IMR-90 (cell line): Measurements from ENCODE around the gene HOXA7. TPM values are rescaled to one million over a fixed set of nuclear protein-coding genes. Genes with fewer than 3 reads are reported as not detected.

Experiments used
- ATAC-seq: fragments of 200-7000 bp; cut with Tn5 transposase; 2 replicates; pipeline ENCODE4 v1.9.1; 2020; ENCODE audit warnings: low read depth, mild to moderate bottlenecking, moderate library complexity
- BruUV-seq: library from RNA; stranded (reverse); fragments of 400-500 nt; replicated peaks from 2 replicates; lab custom pipeline; 2021; lab: Mats Ljungman, UMichigan
- CTCF ChIA-PET: fragments of 300-600 bp; formaldehyde crosslinking; extraction: SDS; loops from one replicate; lab custom pipeline; 2021; ENCODE audit warnings: antibody characterized with exemption; lab: Yijun Ruan, JAX
- POLR2A ChIA-PET: fragments of 300-600 bp; sonication (Branson Sonifier 250); formaldehyde crosslinking; loops from one replicate; lab custom pipeline; 2022; ENCODE audit warnings: antibody characterized with exemption; ENCODE audit not compliant: unreplicated experiment; lab: Charles Lee
- DNase-seq: peaks from one replicate; pipeline ENCODE4 v3.0.0; 2013
- H2AFZ ChIP-seq: replicated peaks from 2 replicates; pipeline ENCODE3; 2013; ENCODE audit warnings: low read length, mild to moderate bottlenecking; ENCODE audit not compliant: poor library complexity
- H2AK5ac ChIP-seq: 2 replicates; pipeline ENCODE4 v1.6.1; 2013; ENCODE audit warnings: low read depth, low read length, inconsistent platforms
- H2AK9ac ChIP-seq: replicated peaks from 2 replicates; pipeline ENCODE3; 2013; ENCODE audit warnings: mild to moderate bottlenecking, low read depth, low read length, moderate library complexity; ENCODE audit not compliant: poor library complexity
- H2BK120ac ChIP-seq: 2 replicates; pipeline ENCODE4 v1.6.1; 2013; ENCODE audit warnings: low read depth, low read length, inconsistent platforms
- H2BK15ac ChIP-seq: 3 replicates; pipeline ENCODE4 v1.6.1; 2013; ENCODE audit warnings: low read depth, low read length, inconsistent platforms
- H2BK20ac ChIP-seq: 2 replicates; pipeline ENCODE4 v1.6.1; 2013; ENCODE audit warnings: low read depth, mild to moderate bottlenecking, inconsistent platforms, low read length, moderate library complexity
- H2BK5ac ChIP-seq: 2 replicates; pipeline ENCODE4 v1.6.1; 2013; ENCODE audit warnings: mild to moderate bottlenecking, low read depth, low read length, inconsistent platforms; ENCODE audit not compliant: poor library complexity, severe bottlenecking
- H3K14ac ChIP-seq: replicated peaks from 2 replicates; pipeline ENCODE4 v1.6.1; 2013; ENCODE audit warnings: low read depth, low read length, inconsistent platforms
- H3K18ac ChIP-seq: 2 replicates; pipeline ENCODE4 v1.6.1; 2013; ENCODE audit warnings: low read depth, low read length, control low read depth
- H3K23ac ChIP-seq: 2 replicates; pipeline ENCODE4 v1.6.1; 2013; ENCODE audit warnings: low read depth, low read length, inconsistent platforms
- H3K27ac ChIP-seq: 2 replicates; pipeline ENCODE4 v1.5.1; 2013; ENCODE audit warnings: mild to moderate bottlenecking, control low read depth, low read length; ENCODE audit not compliant: insufficient read depth
- H3K27me3 ChIP-seq: 2 replicates; pipeline ENCODE4 v1.6.1; 2013; ENCODE audit warnings: low read length; ENCODE audit not compliant: control insufficient read depth, insufficient read depth
- H3K36me3 ChIP-seq: 2 replicates; pipeline ENCODE4 v1.6.1; 2013; ENCODE audit warnings: low read length, mixed read lengths; ENCODE audit not compliant: control insufficient read depth, insufficient read depth
- H3K4ac ChIP-seq: 2 replicates; pipeline ENCODE4 v1.6.1; 2013; ENCODE audit warnings: low read depth, low read length, inconsistent platforms
- H3K4me1 ChIP-seq: 2 replicates; pipeline ENCODE4 v1.6.1; 2013; ENCODE audit warnings: low read length, mixed read lengths; ENCODE audit not compliant: control insufficient read depth, insufficient read depth
- H3K4me2 ChIP-seq: 2 replicates; pipeline ENCODE4 v1.6.1; 2013; ENCODE audit warnings: low read depth, mild to moderate bottlenecking, control low read depth, low read length, moderate library complexity
- H3K4me3 ChIP-seq: 2 replicates; pipeline ENCODE4 v1.5.1; 2013; ENCODE audit warnings: low read depth, mild to moderate bottlenecking, control low read depth, low read length, moderate library complexity; ENCODE audit not compliant: insufficient read depth
- H3K56ac ChIP-seq: 2 replicates; pipeline ENCODE4 v1.6.1; 2013; ENCODE audit warnings: low read length, inconsistent platforms; ENCODE audit not compliant: insufficient read depth; ENCODE audit errors: extremely low read depth
- H3K79me1 ChIP-seq, 2 experiments: 2 replicates each; pipeline ENCODE4 v1.6.1; 2013; ENCODE audit warnings: low read length in 2 of 2, inconsistent platforms in 1 of 2, low read depth in 1 of 2
- H3K9ac ChIP-seq: 2 replicates; pipeline ENCODE4 v1.6.1; 2013; ENCODE audit warnings: low read depth, low read length, control low read depth
- H3K9me1 ChIP-seq: 2 replicates; pipeline ENCODE4 v1.6.1; 2013; ENCODE audit warnings: low read length, inconsistent platforms; ENCODE audit not compliant: insufficient read depth
- H3K9me3 ChIP-seq: 2 replicates; pipeline ENCODE4 v1.6.1; 2013; ENCODE audit warnings: low read length; ENCODE audit not compliant: control insufficient read depth, insufficient read depth
- H4K20me1 ChIP-seq: 2 replicates; pipeline ENCODE4 v1.6.1; 2013; ENCODE audit warnings: low read length, inconsistent platforms; ENCODE audit not compliant: insufficient read depth
- H4K5ac ChIP-seq: 2 replicates; pipeline ENCODE4 v1.6.1; 2013; ENCODE audit warnings: mild to moderate bottlenecking, low read depth, low read length, control low read depth
- H4K8ac ChIP-seq, 2 experiments: 2 replicates each; pipeline ENCODE4 v1.6.1; 2013; ENCODE audit warnings: low read depth in 2 of 2, low read length in 2 of 2, control low read depth in 1 of 2, inconsistent platforms in 1 of 2
- H4K91ac ChIP-seq: 2 replicates; pipeline ENCODE4 v1.6.1; 2013; ENCODE audit warnings: low read depth, low read length, inconsistent platforms; ENCODE audit not compliant: insufficient read depth
- BHLHE40 ChIP-seq: fragments of 150-350 bp; IDR thresholded peaks from 2 replicates; pipeline ENCODE4 v1.6.1; 2016; ENCODE audit warnings: mild to moderate bottlenecking, low read depth, low read length
- CEBPB ChIP-seq: IDR thresholded peaks from 2 replicates; pipeline ENCODE4 v1.6.1; 2012; ENCODE audit warnings: low read depth, low read length, improper control_type of control experiment
- CTCF ChIP-seq: conservative IDR thresholded peaks from 2 replicates; pipeline ENCODE4 v1.5.1; 2012; ENCODE audit warnings: mild to moderate bottlenecking, low read depth, low read length, improper control_type of control experiment
- ELK1 ChIP-seq: fragments of 150-350 bp; IDR thresholded peaks from 2 replicates; pipeline ENCODE4 v1.6.1; 2016; ENCODE audit warnings: low read depth, mild to moderate bottlenecking, low read length, moderate library complexity, borderline replicate concordance
- FOS ChIP-seq: fragments of 150-350 bp; IDR thresholded peaks from 2 replicates; pipeline ENCODE4 v1.6.1; 2016; ENCODE audit warnings: low read depth, low read length
- MXI1 ChIP-seq: IDR thresholded peaks from 2 replicates; pipeline ENCODE4 v1.6.1; 2012; ENCODE audit warnings: low read depth, mild to moderate bottlenecking, low read length, moderate library complexity, borderline replicate concordance
- POLR2A ChIP-seq: IDR thresholded peaks from 2 replicates; pipeline ENCODE4 v1.6.1; 2012; ENCODE audit warnings: mild to moderate bottlenecking, low read depth, low read length
- RCOR1 ChIP-seq: IDR thresholded peaks from 2 replicates; pipeline ENCODE4 v1.6.1; 2012; ENCODE audit warnings: mild to moderate bottlenecking, low read length, improper control_type of control experiment; ENCODE audit not compliant: insufficient replicate concordance
- WGBS, 2 experiments: methylation state at CpG; one replicate each; pipeline versions ENCODE4 v1.1.5 to v1.1.7; 2013; ENCODE audit warnings: missing lambda C conversion rate in 2 of 2; ENCODE audit not compliant: insufficient read length in 1 of 2; ENCODE audit errors: extremely low coverage in 2 of 2; 5-methylcytosine and 5-hydroxymethylcytosine counted together
- dilution Hi-C: fragments of 300-500 bp; cut with HindIII; formaldehyde crosslinking; loops from one replicate; pipeline ENCODE4 v1.14.3; 2018; ENCODE audit warnings: low sequenced_read_pairs; ENCODE audit not compliant: unreplicated experiment
- in situ Hi-C: fragments of 300-500 bp; cut with MboI; formaldehyde crosslinking; loops from 3 replicates; pipeline ENCODE4 v1.14.3; 2019; ENCODE audit warnings: low sequenced_read_pairs, inconsistent platforms, mixed read lengths
- intact Hi-C: fragments of 100-400 bp; cut with micrococcal nuclease; formaldehyde crosslinking; loops from 2 replicates; pipeline ENCODE4 v1.10.0; 2022
- polyA plus RNA-seq, 3 experiments: library from polyadenylated mRNA; depleted of rRNA; stranded (reverse); fragments of >200 nt; gene quantifications; 2 replicates each; pipeline ENCODE4 v1.2.3, GENCODE V29; 2012; ENCODE audit warnings: low replicate concordance in 1 of 3
- total RNA-seq: library from RNA; depleted of rRNA; stranded (reverse); fragments of >200 nt; gene quantifications from 2 replicates; pipeline ENCODE4 v1.2.3, GENCODE V29; 2012

HOXA7 gene
- total and polyA plus RNA-seq, 2 of the 4 experiments (the other 2 are of a cell fraction): 0.18 to 1.7 TPM

- peaks cover 4% of the 10 kb centered on the region; the same call in 1 of the 2 replicates for H3K9me3 ChIP-seq
- no peak overlapping the region for H3K14ac ChIP-seq
- H2AFZ ChIP-seq: no peak overlapping the region
- ChIA-PET POLR2A (no interaction called here), CTCF (interaction anchor here (1.3 kb wide), 1 partner anchor 322 kb away, joined by 4 read pairs; no protein-coding TSS in a partner anchor)
- H2BK5ac ChIP-seq: no peak overlapping the region
- ATAC-seq (no peak), DNase-seq (no peak)
- in situ Hi-C loops: no loop called here
- no peak overlapping the region for H3K4me3 ChIP-seq
- no TSS peak for BruUV-seq
- no peak overlapping the region for H4K8ac ChIP-seq
- H3K4me1 ChIP-seq: no peaks in the 10 kb centered on the region; the same call in 1 of the 2 replicates
- dilution Hi-C loops: no loop called here
- H3K56ac ChIP-seq: no peak overlapping the region
- 80% methylated on average over 1 of the region's 22 CpGs; no CpG with 5 or more reads in 1 of the 2 experiments for WGBS, 2 experiments
- peaks cover 88% of the 10 kb centered on the region for H3K27me3 ChIP-seq
- no peaks in the 10 kb centered on the region for H3K79me1 ChIP-seq
- H2BK20ac ChIP-seq: no peak overlapping the region
- no peaks in the 10 kb centered on the region for H3K36me3 ChIP-seq
- H3K9ac ChIP-seq: no peak overlapping the region
- H3K4ac ChIP-seq: no peak overlapping the region
- no peak overlapping the region for H2AK9ac ChIP-seq
- no peaks in the 10 kb centered on the region for H3K9me1 ChIP-seq
- no peak overlapping the region for H3K4me2 ChIP-seq
- no peak for TF ChIP-seq FOS
- TF ChIP-seq CTCF: no peak
- no peak for TF ChIP-seq RCOR1
- TF ChIP-seq BHLHE40: no peak
- TF ChIP-seq ELK1: no peak
- no peak for TF ChIP-seq CEBPB
- no peak for TF ChIP-seq MXI1
- TF ChIP-seq POLR2A: no peak
- H2BK120ac ChIP-seq: no peak overlapping the region
- H4K5ac ChIP-seq: no peak overlapping the region
- H3K23ac ChIP-seq: no peak overlapping the region
- H4K20me1 ChIP-seq: 0 out of 2 replicates have a peak, but pooled peaks cover 7% of the 10 kb centered on the region
- H4K91ac ChIP-seq: no peak overlapping the region
- no peak overlapping the region for H2BK15ac ChIP-seq
- no peak overlapping the region for H3K27ac ChIP-seq
- no peak overlapping the region for H2AK5ac ChIP-seq
- intact Hi-C loops: no loop called here
- no peak overlapping the region for H3K18ac ChIP-seq
These were observed 20.7 kb upstream of the HOXA7 start for GRCh38 chr7:27176962-27177794.
